Endothelial cell of umbilical vein (primary cell): ENCODE data around the gene SSTR3. TPM values are rescaled to one million over a fixed set of nuclear protein-coding genes. Genes with fewer than 3 reads are reported as not detected.

Experiments
- BruUV-seq: library from RNA; stranded (reverse); fragments of 400-500 nt; replicated peaks from 2 replicates; lab custom pipeline; 2021; lab: Mats Ljungman, UMichigan
- CTCF ChIA-PET: fragments of 300-600, 350-600 bp; sonication (Branson Sonifier 250); formaldehyde crosslinking; loops from one replicate; lab custom pipeline; 2021; ENCODE audit warnings: antibody characterized with exemption, inconsistent platforms; lab: Charles Lee
- POLR2A ChIA-PET: fragments of 300-600, 350-600 bp; sonication (Branson Sonifier 250); formaldehyde crosslinking; loops from one replicate; lab custom pipeline; 2021; ENCODE audit warnings: antibody characterized with exemption, inconsistent platforms; lab: Charles Lee
- DNase-seq: peaks from one replicate; pipeline ENCODE4 v3.0.0-alpha.2; 2011; ENCODE audit warnings: low read depth, low spot score
- FAIRE-seq: peaks from 2 replicates; lab custom pipeline; 2011; peaks lifted over from hg19 to GRCh38; lab: Jason Lieb, UNC
- H2AFZ ChIP-seq: 2 replicates; pipeline ENCODE4 v1.6.0; 2012; ENCODE audit warnings: low read depth, low read length, control low read depth, inconsistent platforms
- H3K27ac ChIP-seq: 2 replicates; pipeline ENCODE4 v1.5.1; 2011; ENCODE audit warnings: low read depth, mild to moderate bottlenecking, control low read depth, low read length, moderate library complexity; ENCODE audit not compliant: insufficient read depth
- H3K27me3 ChIP-seq, 2 experiments: 2 replicates each; pipeline versions ENCODE4 v1.6.0 to v1.6.1; 2011; ENCODE audit warnings: low read length in 2 of 2, mixed read lengths in 1 of 2; ENCODE audit not compliant: control insufficient read depth in 2 of 2, insufficient read depth in 2 of 2
- H3K36me3 ChIP-seq, 2 experiments: 2 replicates in 1 of 2; 3 replicates in 1 of 2; pipeline ENCODE4 v1.5.1; 2011; ENCODE audit warnings: low read length in 2 of 2, mild to moderate bottlenecking in 1 of 2, moderate library complexity in 1 of 2; ENCODE audit not compliant: control insufficient read depth in 2 of 2, insufficient read depth in 2 of 2; ENCODE audit errors: extremely low read depth in 1 of 2
- H3K4me1 ChIP-seq: 3 replicates; pipeline ENCODE4 v1.5.1; 2011; ENCODE audit warnings: mild to moderate bottlenecking, low read length; ENCODE audit not compliant: control insufficient read depth, insufficient read depth; ENCODE audit errors: extremely low read depth
- H3K4me2 ChIP-seq: 2 replicates; pipeline ENCODE4 v1.6.1; 2011; ENCODE audit warnings: low read length, control low read depth, mixed read lengths; ENCODE audit not compliant: insufficient read depth
- H3K4me3 ChIP-seq, 3 experiments: fragments of 200-600 bp in 1 of 3; sonication (generic), shearing (Covaris generic) in 1 of 3; replicated peaks in 1 of 3; 2 replicates each; pipeline ENCODE4 v1.5.1; 2011 to 2016; ENCODE audit warnings: control low read depth in 3 of 3, low read length in 3 of 3, mild to moderate bottlenecking in 2 of 3, inconsistent platforms in 1 of 3, low read depth in 1 of 3, moderate library complexity in 1 of 3; ENCODE audit not compliant: insufficient read depth in 1 of 3
- H3K79me2 ChIP-seq: 2 replicates; pipeline ENCODE4 v1.6.0; 2012; ENCODE audit warnings: low read length, inconsistent platforms; ENCODE audit not compliant: control insufficient read depth, insufficient read depth
- H3K9ac ChIP-seq: replicated peaks from 2 replicates; pipeline ENCODE3; 2011; ENCODE audit warnings: low read length, control low read depth; ENCODE audit not compliant: insufficient read depth; ENCODE audit errors: extremely low read depth
- H3K9me1 ChIP-seq: replicated peaks from 3 replicates; pipeline ENCODE4 v1.6.0; 2011; ENCODE audit warnings: mild to moderate bottlenecking, low read length; ENCODE audit not compliant: control insufficient read depth, insufficient read depth; ENCODE audit errors: extremely low read depth
- H3K9me3 ChIP-seq: replicated peaks from 2 replicates; pipeline ENCODE4 v1.5.1; 2012; ENCODE audit warnings: low read length, inconsistent platforms; ENCODE audit not compliant: control insufficient read depth, insufficient read depth
- H4K20me1 ChIP-seq: replicated peaks from 2 replicates; pipeline ENCODE3; 2011; ENCODE audit warnings: mild to moderate bottlenecking, low read length; ENCODE audit not compliant: control insufficient read depth, insufficient read depth; ENCODE audit errors: extremely low read depth
- CTCF ChIP-seq, 2 donors: IDR thresholded peaks; 1 replicate in 1 of 2; 2 replicates in 1 of 2; pipeline ENCODE4 v1.5.1; 2011; ENCODE audit warnings: low read length in 2 of 2, mild to moderate bottlenecking in 2 of 2, moderate library complexity in 2 of 2, control low read depth in 1 of 2, inconsistent platforms in 1 of 2, low read depth in 1 of 2; ENCODE audit not compliant: insufficient read depth in 1 of 2; ENCODE audit errors: extremely low read depth in 1 of 2
- EZH2 ChIP-seq: IDR thresholded peaks from 2 replicates; pipeline ENCODE4 v1.6.1; 2012; ENCODE audit warnings: borderline replicate concordance, low read depth, mild to moderate bottlenecking, moderate library complexity, low read length, inconsistent platforms; ENCODE audit not compliant: severe bottlenecking
- FOS ChIP-seq: IDR thresholded peaks from 2 replicates; pipeline ENCODE4 v1.6.1; 2011; ENCODE audit warnings: mild to moderate bottlenecking, low read length, moderate library complexity, borderline replicate concordance; ENCODE audit not compliant: insufficient read depth
- GATA2 ChIP-seq: IDR thresholded peaks from 2 replicates; pipeline ENCODE4 v1.7.0; 2011; ENCODE audit warnings: low read depth, mild to moderate bottlenecking, moderate library complexity, mixed read lengths, low read length; ENCODE audit not compliant: insufficient read length, insufficient read depth
- JUN ChIP-seq: IDR thresholded peaks from 2 replicates; pipeline ENCODE4 v1.6.1; 2011; ENCODE audit warnings: borderline replicate concordance, low read depth; ENCODE audit not compliant: insufficient read length, insufficient read depth
- MAX ChIP-seq: IDR thresholded peaks from 2 replicates; pipeline ENCODE4 v1.6.1; 2011; ENCODE audit not compliant: insufficient read depth, insufficient read length
- MYC ChIP-seq: IDR thresholded peaks from one replicate; pipeline ENCODE4 v1.6.1; 2011; ENCODE audit warnings: mild to moderate bottlenecking, low read depth, low read length
- POLR2A ChIP-seq: IDR thresholded peaks from 2 replicates; pipeline ENCODE4 v1.6.1; 2012; ENCODE audit warnings: low read depth, mild to moderate bottlenecking, control low read depth, low read length
- POLR2AphosphoS5 ChIP-seq: IDR thresholded peaks from 2 replicates; pipeline ENCODE4 v1.6.1; 2012; ENCODE audit warnings: low read depth, mild to moderate bottlenecking, control low read depth, low read length, moderate library complexity; ENCODE audit not compliant: insufficient read depth
- dilution Hi-C: fragments of 300-500 bp; cut with MboI; formaldehyde crosslinking; loops from one replicate; pipeline ENCODE4 v1.15.0; 2019; ENCODE audit warnings: low sequenced_read_pairs; ENCODE audit not compliant: extremely low pct_ligation_motif_present
- intact Hi-C: fragments of 100-400 bp; cut with micrococcal nuclease; formaldehyde crosslinking; loops from one replicate; pipeline ENCODE4 v1.10.0; 2022
- polyA plus RNA-seq, 4 experiments: library from polyadenylated mRNA; depleted of rRNA in 3 of 4; stranded (reverse) in 3 of 4; unstranded in 1 of 4; fragments of >200 nt; gene quantifications; 2 replicates each; pipeline versions ENCODE4 v1.2.1 to v1.2.3, GENCODE V29; 2011 to 2012; ENCODE audit warnings: missing spikeins in 1 of 4
- total RNA-seq: library from RNA; stranded (reverse); gene quantifications from 2 replicates; pipeline ENCODE4 v1.2.3, GENCODE V29; 2021

Gene SSTR3
- total and polyA plus RNA-seq, 2 donors (not counting 3 experiments of a cell fraction or from before 2014, with no cell fraction given), result not detected

- H3K9me3 ChIP-seq, result no peaks in the 10 kb centered on the region
- intact Hi-C loops, result no loop called here
- H3K27ac ChIP-seq, result no peak overlapping the region
- BruUV-seq, result no TSS peak
- FAIRE-seq (no peak), DNase-seq (no peak)
- H2AFZ ChIP-seq, result no peak overlapping the region
- no peak overlapping the region for H3K4me2 ChIP-seq
- H3K36me3 ChIP-seq, result peaks cover 0 to 2% of the 10 kb centered on the region in 2 experiments
- CTCF ChIA-PET, result interaction anchor here (4.1 kb wide), 1 partner anchor 24 kb away, joined by 36 read pairs; no protein-coding TSS in a partner anchor
- peaks cover 5% of the 10 kb centered on the region for H3K4me1 ChIP-seq
- TF ChIP-seq JUN (no peak), POLR2A (no peak), POLR2AphosphoS5 (no peak), FOS (no peak), MAX (no peak), CTCF (IDR thresholded peaks at IDR 0.05; ENCODE audit: extremely low read depth in 1 of 2, insufficient read depth in 1 of 2, low read depth in 1 of 2, low read length in 2 of 2) (no peak), GATA2 (no peak), EZH2 (no peak), MYC (no peak)
- no peak overlapping the region for H3K9ac ChIP-seq
- no peaks in the 10 kb centered on the region for H3K27me3 ChIP-seq
- peaks cover 4% of the 10 kb centered on the region for H3K79me2 ChIP-seq
- POLR2A ChIA-PET, result no interaction called here
- dilution Hi-C loops, result no loop called here
- no peaks in the 10 kb centered on the region for H3K9me1 ChIP-seq
- no peaks in the 10 kb centered on the region for H4K20me1 ChIP-seq
- no peak overlapping the region for H3K4me3 ChIP-seq
Observed at GRCh38 chr22:37235897-37236607, 23.8 kb upstream of the SSTR3 start.
